ENCODE results near the gene C1orf210.

Gene C1orf210

GRCh38 chr1:43276673-43277072, 8.7 kb downstream of the C1orf210 start:
- Histone ChIP-seq H3K27me3 (ENCODE audit: insufficient read depth, low read depth, severe bottlenecking) (no peaks in the 10 kb centered on the region), H3K27ac (no peak overlapping the region)

GRCh38 chr1:43275826-43276620, 9.4 kb downstream of the C1orf210 start:
- no peak for TF ChIP-seq CTCF (IDR thresholded peaks at IDR 0.05; ENCODE audit: low read depth, low read length)
- Histone ChIP-seq H3K36me3 (no peaks in the 10 kb centered on the region), H3K4me3 (ENCODE audit: low read depth, low read length) (no peak overlapping the region), H3K9me3 (ENCODE audit: severe bottlenecking) (no peaks in the 10 kb centered on the region), H3K27ac (no peak overlapping the region), H3K27me3 (ENCODE audit: insufficient read depth, low read depth, severe bottlenecking) (no peaks in the 10 kb centered on the region)
- DNase-seq: peak; percentile 31

More at GRCh38 chr1:43276673-43277072, 8.7 kb downstream of the C1orf210 start:
- DNase-seq: no peak
- no peaks in the 10 kb centered on the region for H3K36me3 ChIP-seq
- no peaks in the 10 kb centered on the region for H3K9me3 ChIP-seq (ENCODE audit: severe bottlenecking)
- no peak for TF ChIP-seq CTCF (IDR thresholded peaks at IDR 0.05; ENCODE audit: low read depth, low read length)
- no peak overlapping the region for H3K4me3 ChIP-seq (ENCODE audit: low read depth, low read length)

GRCh38 chr1:43274804-43275180, 10.6 kb downstream of the C1orf210 start:
- TF ChIP-seq CTCF (IDR thresholded peaks at IDR 0.05; ENCODE audit: low read depth, low read length): no peak
- H3K27ac ChIP-seq: no peak overlapping the region
- no peaks in the 10 kb centered on the region for H3K9me3 ChIP-seq (ENCODE audit: severe bottlenecking)
- H3K27me3 ChIP-seq (ENCODE audit: insufficient read depth, low read depth, severe bottlenecking): no peaks in the 10 kb centered on the region
- H3K4me3 ChIP-seq (ENCODE audit: low read depth, low read length): no peak overlapping the region
- DNase-seq: no peak
- no peaks in the 10 kb centered on the region for H3K36me3 ChIP-seq

- no peak for DNase-seq
- Histone ChIP-seq H3K36me3 (no peaks in the 10 kb centered on the region), H3K27me3 (ENCODE audit: insufficient read depth, low read depth, severe bottlenecking) (no peaks in the 10 kb centered on the region), H3K27ac (no peak overlapping the region), H3K9me3 (ENCODE audit: severe bottlenecking) (no peaks in the 10 kb centered on the region), H3K4me3 (ENCODE audit: low read depth, low read length) (no peak overlapping the region)
- no peak for TF ChIP-seq CTCF (IDR thresholded peaks at IDR 0.05; ENCODE audit: low read depth, low read length)
Measured at GRCh38 chr1:43274125-43274803, 11.1 kb downstream of the C1orf210 start.

- H3K9me3 ChIP-seq (ENCODE audit: severe bottlenecking): no peaks in the 10 kb centered on the region
- H3K4me3 ChIP-seq (ENCODE audit: low read depth, low read length): no peak overlapping the region
- no peak for DNase-seq
- H3K36me3 ChIP-seq: no peaks in the 10 kb centered on the region
- H3K27ac ChIP-seq: no peak overlapping the region
- no peaks in the 10 kb centered on the region for H3K27me3 ChIP-seq (ENCODE audit: insufficient read depth, low read depth, severe bottlenecking)
- TF ChIP-seq CTCF (IDR thresholded peaks at IDR 0.05; ENCODE audit: low read depth, low read length): no peak
Measured at GRCh38 chr1:43273708-43274107, 11.7 kb downstream of the C1orf210 start.

Data from WERI-Rb-1 (cell line).